Neural progenitor cell (in vitro differentiated cells): ENCODE results near the gene RBFA.

Experiments used
- CTCF ChIP-seq: fragments of 200-600 bp; sonication (generic); IDR thresholded peaks from 2 replicates; pipeline ENCODE4 v1.5.1; 2017; ENCODE audit warnings: antibody characterized with exemption, mild to moderate bottlenecking
- EZH2 ChIP-seq: fragments of 200-600 bp; sonication (generic); IDR thresholded peaks from 2 replicates; pipeline ENCODE4 v1.6.1; 2017; ENCODE audit warnings: antibody characterized with exemption, mild to moderate bottlenecking, moderate library complexity
- EZH2phosphoT487 ChIP-seq: fragments of 200-600 bp; sonication (generic); IDR thresholded peaks from 2 replicates; pipeline ENCODE4 v1.6.1; 2017; ENCODE audit warnings: antibody characterized with exemption

- TF ChIP-seq CTCF (no peak), EZH2 (no peak), EZH2phosphoT487 (no peak)
These were observed 695 bp downstream of the RBFA start for GRCh38 chr18:80034852-80035406.
